Stimulated activated CD4-positive, alpha-beta T cell treated with anti-CD3 and anti-CD28 coated beads, Interleukin-1b, Interleukin-23, amount 100 ng/mL, for 24 hours (primary cell): Measurements from ENCODE around the gene ABCG5.

Experiments
- DNase-seq, 4 experiments: peaks; one replicate each; pipeline ENCODE4 v3.0.0-alpha.2; 2020; ENCODE audit warnings: low read depth in 4 of 4, low spot score in 1 of 4

The ABCG5 gene

GRCh38 chr2:43838560-43839267, at the start of gene ABCG5, which contains the start of gene ABCG8:
TSS of gene ABCG5 (minus strand) at chr2:43838839. CDS start at chr2:43838679, 160 bp downstream.
TSS of gene ABCG8 (plus strand) at chr2:43838971. CDS start at chr2:43839054, 83 bp downstream.
- no peak for DNase-seq

DNA sequence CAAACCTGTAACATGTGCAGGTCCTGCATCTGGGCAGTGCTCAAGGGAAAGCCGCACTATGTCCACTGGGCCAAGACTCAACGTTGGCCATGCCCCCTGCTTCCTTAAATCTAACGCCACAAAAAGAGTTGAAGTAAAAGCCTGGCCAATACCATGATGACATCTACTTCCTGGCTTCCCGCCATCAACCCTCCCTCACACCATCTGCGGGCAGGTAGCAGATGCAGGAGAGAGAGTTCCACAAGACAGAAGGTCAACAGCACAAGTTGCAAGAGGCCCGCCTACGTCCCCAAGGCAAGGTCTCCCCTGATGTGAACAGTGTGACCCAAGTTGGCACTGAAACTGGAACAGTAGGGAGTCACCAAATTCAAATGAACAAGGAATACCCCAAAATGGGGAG, 48.5 kb upstream of the ABCG5 start:
- no peak for DNase-seq

DNA sequence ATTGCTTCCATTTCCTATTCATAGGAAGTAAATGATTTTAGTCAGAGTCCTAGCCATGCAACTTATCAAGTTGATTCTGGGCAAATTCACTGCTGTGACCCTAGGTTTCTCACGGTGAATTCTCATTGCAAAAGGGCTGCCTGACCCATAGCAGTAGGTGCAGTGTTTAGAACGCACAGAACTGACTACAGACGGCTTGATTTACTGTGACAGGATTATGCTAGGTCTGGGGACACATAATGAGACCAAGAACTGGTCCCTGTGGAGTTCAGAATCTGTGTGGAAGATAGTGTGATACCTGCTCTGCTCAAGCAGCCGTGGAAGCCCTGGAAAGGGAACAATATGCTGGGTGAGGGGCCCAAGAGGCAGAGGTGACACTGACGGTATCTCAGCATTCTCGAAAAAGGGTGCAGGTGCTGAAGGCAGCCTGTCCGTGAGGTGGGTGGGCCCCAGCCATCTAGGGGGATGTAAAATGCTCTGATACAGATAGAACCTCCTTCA, 46.5 kb upstream of the ABCG5 start:
- no peak for DNase-seq

GRCh38 chr2:43884689-43885088, 46.0 kb upstream of the ABCG5 start:
- no peak for DNase-seq

GRCh38 chr2:43882312-43882711, 43.7 kb upstream of the ABCG5 start:
- DNase-seq = no peak

- DNase-seq = no peak
Observed at GRCh38 chr2:43880952-43881351, 42.3 kb upstream of the ABCG5 start.

DNA sequence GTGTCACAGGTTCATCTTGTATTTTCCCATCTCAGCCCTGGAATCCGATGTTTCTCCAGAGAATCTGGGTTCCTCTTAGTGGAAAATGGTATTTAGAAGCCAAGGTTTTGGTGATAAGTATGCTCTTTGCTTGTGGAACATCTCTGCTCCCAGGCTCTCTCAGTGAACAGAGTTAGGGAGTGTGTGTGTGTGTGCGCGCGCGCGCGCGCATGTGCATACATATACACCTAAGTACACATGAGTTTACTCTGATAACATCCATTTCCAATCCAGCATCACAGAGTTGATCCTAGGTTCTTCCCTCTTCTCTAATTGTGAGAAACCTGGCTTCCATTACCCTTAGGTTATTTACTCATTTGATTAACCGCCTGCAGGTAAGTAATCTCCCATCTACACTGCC, 41.8 kb upstream of the ABCG5 start:
- DNase-seq = no peak

- no peak for DNase-seq
Observed at GRCh38 chr2:43879261-43879660, 40.6 kb upstream of the ABCG5 start.

DNA sequence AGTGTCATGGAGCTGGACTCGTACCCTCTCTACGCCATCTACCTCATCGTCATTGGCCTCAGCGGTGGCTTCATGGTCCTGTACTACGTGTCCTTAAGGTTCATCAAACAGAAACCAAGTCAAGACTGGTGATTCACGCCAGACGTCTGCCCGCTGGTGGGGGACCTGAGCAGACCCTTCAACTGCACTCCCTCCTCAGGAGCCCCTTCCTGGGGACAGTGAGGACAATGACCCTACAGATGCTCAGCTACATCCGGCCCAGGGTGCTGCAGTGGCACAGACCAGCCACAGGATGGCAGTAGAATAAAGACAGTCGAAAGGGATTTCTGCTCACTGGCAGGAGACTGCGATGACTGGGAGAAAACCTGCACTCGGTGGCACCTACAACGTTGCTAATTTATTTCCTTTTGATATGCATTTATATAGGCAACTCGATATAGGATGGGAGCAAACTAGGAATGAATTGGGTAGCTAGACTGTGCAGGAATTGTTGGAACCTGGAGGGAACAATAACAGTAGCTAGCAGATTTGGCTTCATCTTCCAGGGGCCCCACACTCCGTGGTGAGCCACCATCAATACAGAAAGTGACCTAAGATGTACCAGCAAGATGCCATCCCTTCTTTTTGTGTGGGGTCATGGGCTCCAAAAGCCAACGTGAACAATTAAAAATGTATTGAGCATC, 39.3 kb upstream of the ABCG5 start:
- DNase-seq = peak in 3 of 4 experiments; percentile 40 to 53 (median 49)

DNA sequence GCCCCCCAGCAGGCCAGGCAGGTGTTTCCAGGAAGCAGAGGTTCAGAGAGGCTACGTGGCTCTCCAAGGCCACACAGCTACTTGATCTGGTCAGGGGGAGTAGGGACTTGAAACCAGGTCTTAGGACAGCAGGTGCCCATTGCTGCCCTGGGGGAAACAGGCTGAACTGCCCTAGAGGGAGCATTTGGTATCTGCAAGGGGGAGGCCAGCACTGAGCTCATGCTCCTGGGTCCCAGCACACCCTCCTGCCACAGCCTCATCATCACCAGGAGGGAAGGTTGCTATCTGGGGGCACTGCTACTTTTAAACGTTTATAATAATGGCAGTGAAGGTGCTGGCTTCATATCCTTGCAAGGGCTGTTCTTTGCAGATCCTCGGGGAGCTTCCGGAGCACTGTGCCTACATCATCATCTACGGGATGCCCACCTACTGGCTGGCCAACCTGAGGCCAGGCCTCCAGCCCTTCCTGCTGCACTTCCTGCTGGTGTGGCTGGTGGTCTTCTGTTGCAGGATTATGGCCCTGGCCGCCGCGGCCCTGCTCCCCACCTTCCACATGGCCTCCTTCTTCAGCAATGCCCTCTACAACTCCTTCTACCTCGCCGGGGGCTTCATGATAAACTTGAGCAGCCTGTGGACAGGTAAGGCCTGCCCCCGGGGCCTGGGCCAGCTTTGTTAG, 36.3 kb upstream of the ABCG5 start:
- no peak for DNase-seq

GRCh38 chr2:43872151-43872550, 33.5 kb upstream of the ABCG5 start:
- DNase-seq = no peak

GRCh38 chr2:43855292-43855691, 16.7 kb upstream of the ABCG5 start:
- no peak for DNase-seq

DNA sequence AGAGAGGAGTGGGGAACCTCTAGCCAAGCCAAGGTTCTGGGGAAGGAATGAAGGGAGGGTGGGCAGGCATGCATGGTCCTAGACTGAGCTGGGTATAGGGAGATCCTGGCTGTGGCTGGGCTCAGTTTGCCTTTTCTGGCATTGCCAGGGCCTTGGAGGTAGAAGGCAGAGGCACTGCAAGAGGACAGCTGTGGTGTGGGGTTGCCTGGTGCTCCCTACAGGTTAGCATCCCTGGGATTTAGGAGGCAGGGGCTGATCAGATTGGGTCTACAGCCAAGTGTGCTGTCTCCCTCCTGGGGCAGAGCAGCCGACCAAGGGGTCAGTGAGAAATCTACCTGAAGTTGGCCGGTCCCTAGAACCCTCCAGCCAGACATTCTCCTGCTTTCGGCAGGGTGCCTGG, 16.0 kb upstream of the ABCG5 start:
- no peak for DNase-seq

DNA sequence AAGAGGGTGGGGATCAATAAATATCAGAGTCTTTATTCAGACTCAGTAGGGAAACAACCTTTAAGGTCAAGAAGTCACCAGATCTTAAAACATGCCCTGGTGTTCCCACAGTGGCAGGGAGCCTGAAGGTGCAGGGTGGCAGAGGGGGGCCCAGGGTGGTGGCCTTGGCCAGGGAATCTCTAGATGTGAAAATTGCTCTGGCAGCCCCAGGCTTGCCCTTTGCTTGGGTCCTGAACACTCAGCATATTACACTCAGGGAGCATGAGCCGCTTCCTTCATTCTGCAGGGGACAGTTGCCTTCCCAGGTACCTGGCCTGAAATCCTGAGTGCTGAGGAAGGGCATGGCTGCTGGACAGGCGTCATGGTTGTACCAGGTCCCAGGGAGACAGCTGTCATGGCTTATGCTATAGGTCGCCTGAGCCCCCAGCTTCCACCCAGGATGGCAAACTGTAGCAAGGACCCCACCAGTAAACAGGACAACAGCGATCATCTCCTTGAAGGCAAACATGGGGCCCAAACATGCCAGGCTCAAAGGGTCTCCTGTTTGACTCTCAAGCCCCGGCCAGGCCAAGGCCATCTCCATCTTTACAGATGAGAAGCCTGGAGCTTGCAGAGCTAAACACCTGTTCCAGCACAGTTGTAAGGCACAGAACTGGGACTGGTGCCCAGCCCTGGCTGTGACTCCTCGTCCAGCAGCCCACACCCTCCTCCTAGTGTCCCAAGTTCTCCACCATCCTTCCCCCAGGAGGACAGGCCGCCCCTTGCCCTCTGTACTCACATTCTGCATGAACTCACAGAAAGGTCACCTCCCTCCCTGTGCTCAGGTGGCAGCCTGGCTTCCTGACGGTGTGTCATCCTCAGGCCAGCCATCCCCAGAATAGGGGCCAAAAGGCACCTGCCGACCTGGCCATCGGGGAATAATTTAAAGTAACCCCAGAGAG, 14.8 kb upstream of the ABCG5 start:
- no peak for DNase-seq

DNA sequence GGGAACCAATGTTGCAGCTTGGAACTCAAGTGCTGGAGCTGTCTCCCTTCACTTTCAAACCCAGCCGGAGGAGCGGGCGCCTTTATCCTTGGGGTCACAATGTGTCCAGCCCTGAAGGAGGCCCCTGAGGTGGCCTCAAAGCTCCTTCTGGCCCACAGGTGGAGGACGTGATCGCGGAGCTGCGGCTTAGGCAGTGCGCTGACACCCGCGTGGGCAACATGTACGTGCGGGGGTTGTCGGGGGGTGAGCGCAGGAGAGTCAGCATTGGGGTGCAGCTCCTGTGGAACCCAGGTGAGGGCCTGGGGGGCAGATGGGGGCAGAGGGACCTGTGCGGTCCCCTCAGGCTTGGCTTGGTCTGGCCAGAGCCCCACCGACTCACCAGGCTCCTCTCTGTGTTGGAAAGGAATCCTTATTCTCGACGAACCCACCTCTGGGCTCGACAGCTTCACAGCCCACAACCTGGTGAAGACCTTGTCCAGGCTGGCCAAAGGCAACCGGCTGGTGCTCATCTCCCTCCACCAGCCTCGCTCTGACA, 13.6 kb upstream of the ABCG5 start:
- DNase-seq = no peak

- no peak for DNase-seq
Observed at GRCh38 chr2:43851011-43851980, 12.7 kb upstream of the ABCG5 start.

DNA sequence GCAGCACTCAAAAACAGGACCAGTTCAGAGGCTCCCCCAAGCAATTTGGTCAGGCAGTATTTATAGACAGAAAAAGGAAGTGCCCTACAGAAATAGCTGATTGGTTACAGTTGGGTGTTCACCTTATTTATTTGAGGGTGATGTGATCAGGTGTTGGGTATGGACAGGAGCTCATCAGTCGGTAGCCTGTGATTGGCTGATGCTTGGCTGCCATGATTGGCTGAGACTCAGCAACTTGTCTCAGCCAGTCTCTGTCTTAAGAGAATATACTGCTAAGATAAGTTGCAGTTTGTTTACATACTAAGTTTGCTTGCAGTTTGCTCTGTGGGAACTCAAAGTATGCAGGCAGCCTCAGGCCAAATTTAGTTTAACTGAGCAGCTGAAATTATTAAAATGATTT, 9.6 kb upstream of the ABCG5 start:
- no peak for DNase-seq

DNA sequence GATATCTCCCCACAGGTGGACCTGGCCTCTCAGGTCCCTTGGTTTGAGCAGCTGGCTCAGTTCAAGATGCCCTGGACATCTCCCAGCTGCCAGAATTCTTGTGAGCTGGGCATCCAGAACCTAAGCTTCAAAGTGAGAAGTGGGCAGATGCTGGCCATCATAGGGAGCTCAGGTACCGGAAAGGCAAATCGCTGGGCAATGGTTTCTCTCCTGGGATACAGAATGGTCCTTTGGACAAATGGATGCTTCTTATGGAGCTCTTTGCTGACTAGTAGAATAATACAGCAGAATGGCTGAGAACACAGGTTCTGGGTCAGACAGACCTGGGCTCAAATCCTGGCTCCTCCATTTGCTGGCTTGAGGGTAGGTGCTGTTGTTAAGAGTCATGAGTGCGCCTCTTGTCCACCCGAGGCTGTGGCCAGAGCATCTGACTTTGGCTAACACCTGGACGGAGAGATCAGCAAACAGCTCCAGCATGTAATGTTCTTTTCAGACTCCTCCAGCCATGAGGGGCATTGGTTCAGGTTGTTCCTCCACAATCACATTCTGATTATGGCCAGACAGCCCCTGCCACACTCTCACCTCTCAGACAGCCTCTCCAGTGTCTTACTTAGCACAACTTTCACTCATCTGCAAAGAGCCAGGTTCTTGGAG, 7.6 kb upstream of the ABCG5 start:
- no peak for DNase-seq

DNA sequence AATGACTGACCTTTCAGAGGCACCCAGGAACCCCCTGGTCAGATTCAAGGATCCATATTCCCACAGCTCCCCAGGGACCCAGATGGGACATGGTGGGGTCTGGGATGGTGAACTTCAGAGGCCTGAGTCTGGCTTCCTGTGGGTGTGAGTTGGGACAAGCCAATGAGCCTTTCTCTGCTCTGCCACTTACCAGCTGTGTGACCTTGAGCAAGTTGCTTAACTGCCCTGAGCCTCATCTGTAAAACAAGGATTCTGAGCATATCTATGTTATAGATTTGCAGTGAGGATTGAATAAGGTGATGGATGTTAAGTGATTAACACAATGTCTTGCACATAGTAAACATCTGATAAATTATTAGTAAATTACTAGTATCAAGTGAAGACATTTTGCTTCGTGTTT, 6.5 kb upstream of the ABCG5 start:
- no peak for DNase-seq
